Daoy (cell line): ENCODE results near the gene PLAA. TPM values are rescaled to one million over a fixed set of nuclear protein-coding genes. Genes with fewer than 3 reads are reported as not detected.
"Not testable (repeated sequence)": the region's sequence is repeated elsewhere in the genome, so short reads cannot be mapped to it uniquely, and the experiment has no call there.

Source experiments
- DNase-seq: peaks from one replicate; pipeline ENCODE4 v3.0.0-alpha.2; 2015; ENCODE audit warnings: low read depth
- total RNA-seq: library from RNA; depleted of rRNA; stranded (reverse); fragments of >200 nt; shearing (Covaris generic); gene quantifications from 2 replicates; pipeline ENCODE4 v1.2.3, GENCODE V29; 2014; rRNA removed

The PLAA gene
- total RNA-seq, 1 experiment from 2014 or later, result 108 TPM

- DNase-seq, result no peak
Observed at GRCh38 chr9:26935847-26936246, 11.2 kb downstream of the PLAA start.

- no peak for DNase-seq
Observed at GRCh38 chr9:26928902-26929495, 18.0 kb downstream of the PLAA start.

GRCh38 chr9:26925609-26926008 lies 21.4 kb downstream of the PLAA start:
- DNase-seq, result no peak

- DNase-seq, result no peak
Observed at GRCh38 chr9:26919698-26920097, 27.3 kb downstream of the PLAA start.

DNA sequence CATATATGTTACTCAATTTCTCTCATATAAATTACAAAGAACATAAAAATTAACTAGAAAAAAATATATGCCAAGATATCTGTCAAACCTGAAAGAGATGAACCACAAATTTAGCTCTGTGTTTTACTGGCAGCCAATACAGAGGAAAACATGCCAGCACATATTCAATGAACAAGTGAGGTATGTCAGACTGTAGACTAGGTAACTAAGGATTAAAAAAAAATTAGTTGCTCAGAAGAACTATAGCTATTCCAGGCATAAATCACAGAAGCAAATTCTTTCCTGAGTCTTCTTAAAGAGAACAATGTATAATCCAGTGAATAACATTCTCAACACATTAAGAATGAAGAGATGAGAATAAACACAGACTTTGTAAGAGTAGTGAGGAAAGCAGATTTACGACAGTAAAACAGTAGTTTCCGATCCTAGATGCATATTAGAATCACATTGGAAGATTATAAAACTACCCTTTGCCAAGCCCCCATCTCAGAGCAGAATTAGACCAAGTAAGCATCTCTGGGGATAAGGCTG lies 33.8 kb downstream of the PLAA start:
- no peak for DNase-seq

- no peak for DNase-seq
Observed at GRCh38 chr9:26904671-26905070, 42.4 kb downstream of the PLAA start.

GRCh38 chr9:26904070-26904469 lies 43.0 kb downstream of the PLAA start:
- no peak for DNase-seq

- no peak for DNase-seq
Observed at GRCh38 chr9:26893030-26893676, 53.9 kb downstream of the PLAA start.

GRCh38 chr9:26892251-26893029 lies 54.6 kb downstream of the PLAA start, which contains the start of gene CAAP1:
CAAP1 (minus strand) TSS chr9:26892802; CDS start chr9:26892715, 87 bp downstream.
- peak; percentile 98 for DNase-seq

GRCh38 chr9:26891726-26892125 lies 55.3 kb downstream of the PLAA start:
- DNase-seq, result no peak

GRCh38 chr9:26888271-26888670 lies 58.8 kb downstream of the PLAA start:
- DNase-seq, result no peak

DNA sequence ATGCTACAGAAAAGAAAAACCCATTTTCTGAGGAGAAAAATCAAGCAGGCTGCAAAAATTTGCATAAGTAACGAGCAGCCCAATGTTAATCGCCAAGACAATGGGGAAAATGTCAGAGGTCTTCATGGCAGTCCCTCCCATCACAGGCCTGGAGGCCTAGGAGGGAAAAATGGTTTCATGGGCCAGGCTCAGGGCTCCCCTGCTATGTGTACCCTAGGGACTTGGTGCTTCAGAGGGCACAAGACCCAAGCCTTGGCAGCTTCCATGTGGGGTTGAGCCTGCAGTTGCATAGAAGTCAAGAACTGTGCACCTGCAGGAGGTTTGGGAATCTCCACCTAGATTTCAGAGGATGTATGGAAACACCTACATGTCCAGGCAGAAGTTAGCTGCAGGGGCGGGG lies 64.9 kb downstream of the PLAA start:
- no peak for DNase-seq

GRCh38 chr9:26880262-26880661 lies 66.8 kb downstream of the PLAA start:
- no peak for DNase-seq

DNA sequence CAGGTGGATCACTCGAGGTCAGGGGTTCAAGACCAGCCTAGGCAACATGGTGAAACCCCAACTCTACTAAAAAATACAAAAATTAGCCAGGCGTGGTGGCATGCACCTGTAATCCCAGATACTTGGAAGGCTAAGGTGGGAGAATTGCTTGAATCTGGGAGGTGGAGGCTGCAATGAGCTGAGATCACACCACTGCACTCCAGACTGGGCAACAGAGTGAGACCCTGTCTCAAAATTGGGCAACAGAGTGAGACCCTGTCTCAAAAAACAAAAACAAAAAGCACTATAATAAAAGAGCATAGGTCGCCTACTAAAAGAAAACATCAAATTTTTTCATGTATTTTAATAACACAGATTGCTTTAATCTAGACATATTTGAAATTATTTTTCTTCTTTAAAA lies 71.9 kb downstream of the PLAA start:
- not testable (repeated sequence) for DNase-seq

GRCh38 chr9:26870292-26870691 lies 76.8 kb downstream of the PLAA start:
- DNase-seq, result no peak

DNA sequence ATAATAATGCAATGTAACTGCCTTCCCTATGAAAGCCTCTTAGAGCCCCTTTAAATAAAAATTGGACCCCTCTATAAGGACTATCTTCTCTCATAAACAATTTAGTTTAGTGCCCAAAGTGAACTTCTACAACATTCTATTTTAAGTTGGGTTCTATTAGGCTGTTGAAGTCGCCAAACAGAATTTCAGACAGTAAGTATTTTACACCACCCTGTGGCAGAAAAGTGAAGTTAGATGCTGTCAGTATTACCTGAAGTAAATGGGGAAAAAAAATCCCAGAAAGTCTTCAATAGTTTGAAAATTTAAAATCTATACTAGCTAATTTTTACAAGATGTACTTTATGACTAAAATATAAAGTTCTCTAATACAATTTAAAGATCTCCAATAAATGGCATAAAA lies 84.0 kb downstream of the PLAA start:
- peak; percentile 19 for DNase-seq

GRCh38 chr9:26856413-26857032 lies 90.5 kb downstream of the PLAA start:
- peak; percentile 78 for DNase-seq

Other genes starting within 250 kb of the PLAA start
- 20.2 and 46.1 TPM in 2 replicates for gene CAAP1, start 54.4 kb downstream of the PLAA start, total RNA-seq
- 25.6 TPM in 2 replicates for gene IFT74, start 9.2 kb upstream of the PLAA start, total RNA-seq
- gene LRRC19, start 58.4 kb upstream of the PLAA start, total RNA-seq, result not detected in 2 replicates
- 9.3 and 11.3 TPM in 2 replicates for gene TEK, start 162.0 kb upstream of the PLAA start, total RNA-seq